Motor neuron (in vitro differentiated cells): ENCODE measurements around the gene FRS3. TPM values are rescaled to one million over a fixed set of nuclear protein-coding genes. Genes with fewer than 3 reads are reported as not detected.
A peak's percentile ranks its signal among the peaks of the same experiment; 100 is the strongest.

Source experiments
- ATAC-seq, 8 experiments: fragments of 200-7000 bp; cut with Tn5 transposase; replicated peaks in 6 of 8; 2 replicates each; pipeline ENCODE4 v1.8.0; 2021; ENCODE audit warnings: mild to moderate bottlenecking in 8 of 8, moderate library complexity in 8 of 8
- H3K27ac ChIP-seq, 2 donors: fragments of 250-450 bp; sonication (Bioruptor Pico); 2 replicates each; pipeline ENCODE4 v1.9.0; 2021; ENCODE audit warnings: antibody characterized with exemption in 2 of 2, mild to moderate bottlenecking in 2 of 2, moderate library complexity in 1 of 2
- H3K4me1 ChIP-seq, 2 donors: fragments of 250-450 bp; sonication (Bioruptor Pico); replicated peaks in 1 of 2; 2 replicates each; pipeline ENCODE4 v1.6.1; 2021; ENCODE audit warnings: antibody characterized with exemption in 2 of 2, mild to moderate bottlenecking in 2 of 2, moderate library complexity in 1 of 2
- H3K4me3 ChIP-seq, 5 donors: fragments of 250-450 bp; sonication (Bioruptor Pico); 2 replicates each; pipeline ENCODE4 v1.9.0; 2021; ENCODE audit warnings: antibody characterized with exemption in 5 of 5, mild to moderate bottlenecking in 5 of 5, moderate library complexity in 4 of 5
- WGBS, 10 experiments: fragments of 450-650 bp; shearing (Covaris generic); methylation state at CpG; one replicate each; pipeline ENCODE4 v1.0.0; 2022; 5-methylcytosine and 5-hydroxymethylcytosine counted together
- in situ Hi-C, 9 experiments: fragments of 400-800 bp; cut with MboI; loops; one replicate each; pipeline ENCODE4 v1.15.0; 2021; ENCODE audit warnings: low sequenced_read_pairs in 9 of 9, low pct_unique_long_range_greater_than_20kb in 2 of 9; ENCODE audit not compliant: unreplicated experiment in 9 of 9
- total RNA-seq, 8 experiments: library from RNA; unstranded; fragments of 300-600 nt; gene quantifications; 2 replicates each; pipeline versions ENCODE4 v1.2.3 to v1.2.4, GENCODE V29; 2022

FRS3 gene
- total RNA-seq, 8 experiments from 2014 or later, result 0.51 to 11.8 (median 9.0) TPM

DNA sequence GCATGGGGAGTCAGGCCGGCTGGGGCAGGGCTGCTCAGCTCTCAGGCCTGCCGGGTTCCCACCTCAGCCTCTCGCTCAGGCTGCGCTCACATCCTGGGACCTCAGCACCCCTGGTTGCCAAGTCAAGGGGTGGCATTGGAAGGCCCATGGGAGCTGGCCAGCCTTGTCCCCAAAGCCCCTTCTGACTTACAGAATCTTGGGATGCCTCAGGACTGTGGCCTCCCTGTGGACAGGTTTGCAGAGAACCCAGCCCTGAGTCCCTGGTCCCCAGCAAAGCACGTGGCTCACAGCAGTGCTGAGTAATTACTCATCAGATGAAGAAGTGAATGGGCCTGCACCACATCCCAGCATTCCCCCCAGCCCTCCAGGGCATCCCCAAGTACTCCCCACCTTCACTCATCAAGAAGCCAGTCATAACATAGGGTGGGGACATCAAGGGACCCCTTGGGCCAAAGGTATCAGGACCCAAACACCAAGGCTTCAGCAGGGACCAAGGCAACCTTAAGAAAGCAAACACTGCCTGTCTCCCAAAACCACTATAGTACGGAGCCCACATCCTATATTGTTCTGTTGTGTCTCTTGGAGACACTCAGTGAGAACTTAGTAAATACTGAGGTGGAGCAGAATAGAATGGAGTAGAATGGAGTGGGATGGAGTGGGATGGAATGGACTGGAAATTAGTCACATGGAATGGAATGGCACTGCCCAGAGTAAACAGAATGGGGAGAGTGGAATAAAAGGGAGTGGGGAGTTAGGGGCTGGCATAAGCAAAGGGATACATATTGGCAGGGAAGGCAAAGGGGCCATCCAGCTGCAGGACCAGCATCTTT lies 36.1 kb downstream of the FRS3 start:
- in situ Hi-C loops, result no loop called here
- no peak overlapping the region for H3K4me3 ChIP-seq
- H3K27ac ChIP-seq, result no peak overlapping the region
- no peak for ATAC-seq
- WGBS, 10 experiments, result 70 to 100% (median 100%) methylated on average over 1 of the region's 6 CpGs; no CpG with 5 or more reads in 7 of the 10 experiments
- peaks cover 0 to 3% of the 10 kb centered on the region in 2 donors for H3K4me1 ChIP-seq

DNA sequence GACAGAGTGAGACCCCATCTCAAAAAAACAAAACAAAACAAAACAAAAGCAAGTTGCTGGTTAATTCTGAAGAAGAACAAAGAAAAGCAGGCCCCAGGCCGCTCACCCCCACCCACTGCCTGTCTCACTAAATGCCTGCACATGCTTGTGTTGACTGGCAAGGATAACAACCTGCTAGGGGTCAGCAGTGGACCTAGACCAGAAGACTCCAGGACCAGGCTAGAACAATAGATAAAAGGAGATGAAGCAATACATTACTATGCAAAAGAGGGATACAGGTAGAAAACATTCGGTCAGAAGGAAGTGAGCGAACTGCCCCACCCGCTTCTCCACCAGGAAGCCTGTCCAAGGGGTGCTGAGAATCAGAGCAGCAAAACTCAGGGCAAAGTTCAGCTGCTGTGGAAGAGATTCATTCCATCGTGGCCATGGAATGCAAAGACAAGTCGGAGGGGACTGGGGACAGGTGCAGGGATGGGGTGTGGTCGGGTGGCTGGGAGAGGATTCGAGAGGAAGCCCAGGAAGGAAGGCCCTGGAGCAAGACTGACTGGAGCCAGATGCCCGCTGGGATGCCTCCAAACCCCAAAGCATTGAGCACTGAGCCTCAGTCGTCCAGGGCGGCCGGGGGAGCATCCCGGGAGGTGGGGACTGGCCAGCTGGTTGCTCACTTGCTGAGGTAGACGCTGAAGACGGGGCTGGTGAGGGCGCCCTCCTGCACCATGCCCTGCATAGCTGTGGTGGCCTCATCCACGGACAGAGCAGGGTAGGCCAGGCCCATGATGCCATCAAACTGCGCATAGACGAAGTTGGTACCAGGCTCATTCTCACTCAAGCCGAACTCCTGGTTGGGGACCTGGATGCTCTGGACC lies 37.8 kb downstream of the FRS3 start:
- in situ Hi-C loops, result no loop called here
- Histone ChIP-seq H3K27ac (no peak overlapping the region), H3K4me1 (peaks cover 0 to 3% of the 10 kb centered on the region in 2 donors), H3K4me3 (no peak overlapping the region)
- ATAC-seq, result no peak
- 57 to 100% (median 75%) methylated on average over 1 to 9 of the region's 20 CpGs; no CpG with 5 or more reads in 3 of the 10 experiments for WGBS, 10 experiments

DNA sequence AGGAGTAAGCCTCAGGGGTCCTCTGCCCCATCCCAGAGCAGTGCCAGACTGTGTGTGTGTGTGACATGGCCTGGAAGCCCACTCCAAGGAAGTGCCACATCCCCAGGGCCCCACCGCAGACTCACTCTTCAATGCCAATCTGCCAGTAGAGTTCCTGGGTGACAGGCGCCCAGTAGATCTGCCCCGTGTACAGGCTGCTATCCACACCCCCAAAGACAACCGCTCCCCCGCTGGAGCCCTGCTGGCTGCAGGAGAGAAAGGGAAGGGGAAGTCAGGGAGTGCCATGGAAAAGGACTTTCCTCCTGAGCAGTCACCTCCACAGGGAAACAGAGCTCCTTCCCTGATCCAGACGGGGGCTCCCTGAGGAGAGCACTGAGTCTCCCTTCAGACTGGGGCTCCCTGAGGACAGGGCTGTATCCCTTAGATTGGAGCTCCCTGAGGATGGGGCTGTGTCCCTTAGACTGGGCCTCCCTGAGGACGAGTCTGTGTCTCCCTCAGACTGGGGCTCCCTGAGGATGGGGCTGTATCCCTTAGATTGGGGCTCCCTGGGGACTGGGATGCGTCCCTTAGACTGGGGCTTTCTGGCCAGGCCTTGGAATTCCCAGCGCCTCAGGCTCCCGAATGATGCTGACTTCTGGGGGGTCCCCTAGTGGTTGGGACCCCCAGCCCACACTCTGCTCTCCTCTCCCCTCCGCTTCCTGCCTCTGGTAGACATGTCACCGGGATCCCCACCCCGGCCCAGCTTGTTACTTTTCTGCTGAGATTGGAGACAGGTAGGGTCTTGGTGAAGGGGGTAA lies 39.1 kb downstream of the FRS3 start:
- Histone ChIP-seq H3K4me3 (no peak overlapping the region), H3K4me1 (peaks cover 6 to 8% of the 10 kb centered on the region in 2 donors), H3K27ac (no peak overlapping the region)
- in situ Hi-C loops, result no loop called here
- no peak for ATAC-seq
- WGBS, 10 experiments, result 73 to 83% (median 74%) methylated on average over 2 to 3 of the region's 13 CpGs; no CpG with 5 or more reads in 7 of the 10 experiments

GRCh38 chr6:41739041-41739440 lies 40.7 kb downstream of the FRS3 start:
- in situ Hi-C loops, result no loop called here
- no peak for ATAC-seq
- Histone ChIP-seq H3K27ac (no peak overlapping the region), H3K4me1 (peaks cover 6 to 8% of the 10 kb centered on the region in 2 donors), H3K4me3 (no peak overlapping the region)
- WGBS, 10 experiments, result 67 to 100% (median 80%) methylated on average over 1 to 3 of the region's 4 CpGs; no CpG with 5 or more reads in 5 of the 10 experiments

GRCh38 chr6:41737591-41738130 lies 42.0 kb downstream of the FRS3 start:
- WGBS, 10 experiments, result 57 to 100% (median 96%) methylated on average over 1 to 2 of the region's 6 CpGs; no CpG with 5 or more reads in 6 of the 10 experiments
- in situ Hi-C loops, result no loop called here

GRCh38 chr6:41736800-41737555 lies 42.7 kb downstream of the FRS3 start:
- Histone ChIP-seq H3K27ac (no peak overlapping the region), H3K4me3 (no peak overlapping the region), H3K4me1 (peaks cover 8 to 19% of the 10 kb centered on the region in 2 donors)
- WGBS, 10 experiments, result 65 to 100% (median 88%) methylated on average over 1 to 12 of the region's 13 CpGs; no CpG with 5 or more reads in 3 of the 10 experiments
- in situ Hi-C loops, result no loop called here
- ATAC-seq, result no peak

More at GRCh38 chr6:41737591-41738130, 42.0 kb downstream of the FRS3 start:
- H3K4me1 ChIP-seq, result peaks cover 7 to 16% of the 10 kb centered on the region in 2 donors
- ATAC-seq, result no peak
- H3K4me3 ChIP-seq, result no peak overlapping the region
- H3K27ac ChIP-seq, result no peak overlapping the region

DNA sequence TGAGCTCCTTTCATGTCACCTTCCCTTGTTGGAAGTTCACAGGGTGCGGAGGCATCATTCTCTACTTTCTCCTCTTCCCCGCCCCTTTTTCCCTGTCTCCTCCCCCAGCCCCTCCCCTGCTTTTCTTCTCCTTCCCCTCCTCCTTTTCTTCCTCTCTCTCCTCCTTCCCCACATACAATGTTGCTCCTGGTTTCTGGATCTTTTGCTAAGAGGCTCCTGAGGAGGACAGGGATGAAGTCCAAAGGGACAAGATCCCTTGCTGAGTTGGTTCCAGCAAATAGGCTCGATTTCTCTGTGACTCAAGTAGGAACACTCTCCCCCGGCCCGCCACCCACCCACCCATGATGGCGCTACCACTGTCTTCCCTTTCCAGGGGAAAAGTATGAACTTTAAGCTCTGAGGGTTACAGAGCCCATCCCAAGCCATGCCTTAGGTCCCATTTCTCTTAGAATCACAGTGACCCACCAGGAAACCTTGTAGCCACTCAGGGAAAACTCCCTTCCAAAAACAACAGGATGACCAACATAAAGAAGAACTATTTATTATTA lies 43.4 kb downstream of the FRS3 start:
- WGBS, 10 experiments, result 40% methylated on average over 1 of the region's 6 CpGs; no CpG with 5 or more reads in 9 of the 10 experiments
- Histone ChIP-seq H3K27ac (no peak overlapping the region), H3K4me3 (no peak overlapping the region), H3K4me1 (peaks cover 8 to 16% of the 10 kb centered on the region in 2 donors)
- in situ Hi-C loops, result no loop called here
- no peak for ATAC-seq

DNA sequence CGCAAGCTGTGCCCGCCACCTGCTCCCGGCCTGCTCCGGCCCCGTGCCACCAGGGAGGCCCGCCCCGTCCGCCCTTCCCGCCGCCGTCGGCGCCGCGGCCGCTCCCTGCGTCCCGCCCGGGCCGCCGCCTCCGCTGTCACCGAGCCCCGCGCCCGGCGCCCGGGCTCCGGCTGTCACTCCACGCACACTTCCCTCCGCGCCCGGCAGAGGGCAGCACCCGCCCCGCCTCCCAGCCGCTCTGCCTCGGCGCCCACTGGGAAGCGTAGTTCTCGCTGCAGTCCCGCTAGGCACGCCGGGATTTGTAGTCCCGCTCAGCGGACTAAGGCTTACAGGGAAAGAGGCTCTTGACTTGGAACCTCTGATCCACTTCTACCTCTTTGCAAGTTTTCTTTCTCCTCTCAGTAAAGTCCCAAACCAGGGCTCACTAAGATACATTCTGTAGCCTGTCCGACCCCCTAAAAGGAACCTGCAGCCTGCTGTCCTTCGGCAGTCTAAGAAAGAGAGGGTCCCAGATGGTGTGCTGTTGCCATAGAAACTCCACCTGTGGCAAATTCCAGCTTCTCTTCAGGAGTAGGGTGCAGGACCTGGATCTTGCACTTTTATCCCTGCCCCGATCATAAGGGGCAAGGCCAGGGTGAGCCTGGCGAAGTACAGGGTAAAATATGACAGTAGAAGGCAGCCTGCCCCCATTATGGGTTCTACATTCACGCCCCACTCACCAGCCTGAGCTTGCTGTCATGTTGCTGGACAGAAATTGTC lies 44.1 kb downstream of the FRS3 start, which contains the start of gene TFEB:
Gene TFEB, minus strand, starts transcription at position 182 of the 759 bp plus-strand sequence. CDS start 44,395 bp downstream, outside the sequence.
- Histone ChIP-seq H3K4me1 (peaks cover 8 to 16% of the 10 kb centered on the region in 2 donors), H3K27ac (peak within 1 kb of the TSS in 1 of 2 donors; percentile 17), H3K4me3 (peak within 1 kb of the TSS; percentile 47 to 76 (median 57))
- 0 to 60% (median 2%) methylated on average over 1 to 15 of the region's 50 CpGs; no CpG with 5 or more reads in 6 of the 10 experiments for WGBS, 10 experiments
- peak; percentile 55 to 78 (median 68) for ATAC-seq
- in situ Hi-C loops, result no loop called here

GRCh38 chr6:41734666-41735426 lies 44.9 kb downstream of the FRS3 start:
- WGBS, 10 experiments, result 0% methylated on average over 3 of the region's 76 CpGs; no CpG with 5 or more reads in 9 of the 10 experiments
- peak overlapping the region in 1 of 2 donors; percentile 17 for H3K27ac ChIP-seq
- peak overlapping the region; percentile 47 to 76 (median 57) for H3K4me3 ChIP-seq
- peak; percentile 14 to 58 (median 48) for ATAC-seq
- in situ Hi-C loops, result no loop called here
- peaks cover 8 to 16% of the 10 kb centered on the region in 2 donors for H3K4me1 ChIP-seq
